Frontal cortex (tissue), 4 donors: ENCODE results near the gene CACNA2D4. TPM values are rescaled to one million over a fixed set of nuclear protein-coding genes. Genes with fewer than 3 reads are reported as not detected.

ENCODE experiments used
- DNase-seq, 2 donors: peaks; one replicate each; pipeline ENCODE4 v3.0.0; 2012; ENCODE audit warnings: low spot score in 2 of 2
- FAIRE-seq: peaks from 2 replicates; lab custom pipeline; 2012; peaks lifted over from hg19 to GRCh38; lab: Jason Lieb, UNC
- total RNA-seq: library from RNA; depleted of rRNA; stranded (reverse); fragments of >200 nt; gene quantifications from one replicate; pipeline ENCODE4 v1.2.3, GENCODE V29; 2014
- donor health status: control.
- donor health status: control.
- donor health status: control.

The CACNA2D4 gene
- total RNA-seq, 1 donor from 2014 or later = not detected

- no peak for DNase-seq
- no peak for FAIRE-seq
These were observed 13.6 kb downstream of the CACNA2D4 start for GRCh38 chr12:1904875-1905274.

GRCh38 chr12:1896964-1897363 lies 21.5 kb downstream of the CACNA2D4 start:
- DNase-seq = no peak
- no peak for FAIRE-seq

GRCh38 chr12:1890810-1891209 lies 27.6 kb downstream of the CACNA2D4 start:
- no peak for FAIRE-seq
- no peak for DNase-seq

- no peak for FAIRE-seq
- DNase-seq = no peak
These were observed 28.2 kb downstream of the CACNA2D4 start for GRCh38 chr12:1890119-1890703.

- FAIRE-seq (no peak), DNase-seq (peak in 1 of 2 donors; percentile 0)
These were observed 29.5 kb downstream of the CACNA2D4 start for GRCh38 chr12:1888923-1889322.

DNA sequence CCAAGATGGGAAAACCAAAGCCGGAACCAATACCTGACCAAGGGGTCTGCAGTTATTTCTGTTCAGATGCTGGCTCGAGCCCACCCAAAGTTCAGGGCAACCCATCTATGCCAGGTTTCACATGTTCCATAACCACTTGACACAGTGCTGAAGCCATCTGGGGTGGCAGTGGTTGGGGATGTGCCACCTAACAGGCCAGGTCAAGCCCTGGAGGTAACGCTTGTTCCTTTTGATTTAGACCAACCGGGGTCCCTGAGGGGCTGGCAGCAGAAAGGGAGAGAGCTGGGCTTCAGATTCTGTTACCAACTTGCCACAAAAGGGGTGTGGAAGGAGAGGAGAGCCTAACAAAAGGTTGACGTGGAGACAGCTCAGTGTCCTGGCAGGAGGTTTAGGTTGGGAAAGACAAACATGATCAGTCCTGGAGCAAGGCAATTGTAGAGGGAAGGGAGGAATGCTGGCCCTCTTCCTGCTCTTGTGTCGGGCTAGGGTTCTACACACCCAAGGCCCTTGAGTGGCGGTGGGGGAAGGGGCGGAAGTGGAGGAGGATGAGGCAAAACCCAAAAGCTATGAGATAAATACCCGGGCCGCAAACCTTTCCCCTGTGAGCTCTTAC lies 31.9 kb downstream of the CACNA2D4 start:
- DNase-seq = no peak
- no peak for FAIRE-seq

GRCh38 chr12:1885599-1886245 lies 32.7 kb downstream of the CACNA2D4 start:
- DNase-seq (no peak), FAIRE-seq (no peak)

DNA sequence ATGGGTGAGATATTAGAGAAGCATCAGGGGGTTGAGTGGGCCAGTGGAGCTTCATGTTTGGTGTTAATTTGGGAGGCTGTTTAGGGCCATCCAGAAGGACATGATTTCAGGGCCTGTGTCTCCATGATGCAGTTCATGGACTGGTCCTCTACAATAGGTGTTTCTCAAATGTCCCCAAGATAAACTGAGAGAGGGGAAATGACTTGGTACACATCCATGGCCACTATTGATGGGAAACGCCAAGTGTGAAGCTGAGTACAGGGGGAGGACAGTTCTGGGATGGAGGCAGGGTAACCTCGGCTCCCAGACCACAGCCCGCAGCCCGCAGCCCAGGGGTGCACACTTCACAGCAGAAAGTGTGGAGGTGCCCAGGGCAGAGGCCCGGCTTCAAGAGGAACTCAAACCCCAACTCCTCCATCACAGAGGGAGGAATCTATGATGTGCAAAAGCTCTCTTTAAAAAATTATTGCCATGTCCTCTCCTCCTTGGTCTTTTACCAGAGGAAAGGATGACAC lies 33.3 kb downstream of the CACNA2D4 start:
- FAIRE-seq (no peak), DNase-seq (no peak)

DNA sequence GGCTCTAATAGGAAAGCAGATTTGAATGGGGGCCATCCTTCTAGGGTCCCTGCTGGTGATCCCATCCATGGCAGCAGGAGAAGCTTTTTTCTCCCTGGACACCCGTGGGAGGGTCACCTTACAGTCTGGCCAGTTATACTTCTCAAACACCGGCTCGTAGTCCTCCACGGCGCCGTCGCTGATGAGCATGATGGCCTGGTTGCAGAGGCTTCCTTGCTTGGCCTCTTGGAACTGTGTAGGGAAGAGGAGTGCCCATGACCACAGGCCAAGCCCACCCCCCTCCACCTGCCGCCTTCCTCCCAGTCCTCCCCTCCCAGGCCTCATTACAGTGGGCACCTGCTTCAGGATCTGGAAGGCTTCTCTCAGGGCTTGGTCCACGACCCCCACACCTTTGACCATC lies 33.8 kb downstream of the CACNA2D4 start:
- no peak for FAIRE-seq

DNA sequence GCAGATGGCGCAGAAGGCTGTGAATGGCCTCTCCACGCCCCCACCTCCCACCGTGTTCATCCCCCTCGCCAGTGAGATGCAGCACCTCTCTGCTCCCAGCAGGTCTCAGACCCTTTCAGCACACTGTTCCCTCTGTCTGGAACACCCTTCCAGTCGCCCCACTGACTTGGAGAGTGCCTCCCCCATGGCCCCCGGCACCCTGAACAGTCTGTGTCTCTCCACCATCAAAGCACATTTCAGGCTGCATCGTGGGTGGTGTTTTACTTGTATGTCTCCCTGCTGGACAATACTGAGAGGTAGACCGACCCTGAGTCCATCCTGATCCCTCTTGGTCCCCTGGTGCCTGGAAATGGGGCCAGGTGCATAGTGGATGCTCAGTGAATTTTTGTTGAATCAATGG lies 34.9 kb downstream of the CACNA2D4 start:
- FAIRE-seq = no peak
- DNase-seq = no peak

More for the DNA sequence above, 33.8 kb downstream of the CACNA2D4 start:
- no peak for DNase-seq

DNA sequence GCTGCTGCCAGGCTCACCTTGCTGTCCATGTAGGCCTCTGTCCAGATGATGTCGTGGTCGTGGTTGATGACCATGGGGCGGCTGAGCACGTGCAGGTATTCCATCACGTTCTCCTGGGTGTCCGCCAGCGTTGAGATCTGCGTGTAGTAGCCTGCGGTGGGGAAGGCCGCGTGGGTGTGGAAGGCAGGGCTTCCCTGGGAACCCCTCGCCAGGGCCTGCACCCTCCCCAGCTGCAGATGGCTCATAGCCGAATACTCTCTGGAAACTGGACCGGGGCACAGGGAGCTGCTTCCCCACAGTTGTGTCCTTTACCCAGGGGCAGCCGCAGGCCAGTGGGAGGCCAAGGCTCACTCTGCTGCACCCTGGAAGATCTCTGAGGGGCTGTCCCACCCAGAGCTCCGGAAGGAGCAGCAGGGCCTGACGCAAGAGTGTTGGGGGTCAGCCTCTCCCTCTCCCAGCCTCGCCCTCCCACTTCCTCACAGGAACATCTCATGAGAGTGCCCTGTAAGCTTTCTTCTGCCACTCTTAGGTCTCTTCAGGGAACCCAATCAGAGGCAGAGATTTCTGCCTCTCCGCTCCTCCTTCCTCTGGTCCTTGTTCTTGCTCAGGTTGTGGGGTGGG lies 35.5 kb downstream of the CACNA2D4 start:
- FAIRE-seq = no peak

GRCh38 chr12:1882405-1882804 lies 36.0 kb downstream of the CACNA2D4 start:
- FAIRE-seq (no peak), DNase-seq (no peak)

More for the DNA sequence above, 35.5 kb downstream of the CACNA2D4 start:
- no peak for DNase-seq

DNA sequence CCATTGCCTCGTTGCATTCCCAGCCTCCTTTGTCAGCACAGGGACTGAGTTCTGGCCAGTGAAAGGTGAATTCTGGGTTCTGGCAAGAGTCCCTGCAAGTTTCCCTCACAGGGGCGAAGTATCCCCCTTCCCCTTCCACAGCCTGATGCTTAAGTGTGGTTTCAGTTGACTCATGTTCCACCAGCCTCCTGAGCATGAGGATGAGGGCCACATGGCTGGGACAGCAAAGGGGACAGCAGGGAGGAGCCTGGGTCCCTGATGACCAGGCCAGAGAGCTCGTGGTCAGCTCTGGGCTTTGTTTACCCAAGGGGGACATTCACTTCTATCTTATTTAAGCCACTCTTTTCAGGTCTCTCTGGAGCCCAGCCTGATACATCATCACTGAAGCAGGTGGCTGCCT lies 36.5 kb downstream of the CACNA2D4 start:
- FAIRE-seq = no peak
- no peak for DNase-seq

DNA sequence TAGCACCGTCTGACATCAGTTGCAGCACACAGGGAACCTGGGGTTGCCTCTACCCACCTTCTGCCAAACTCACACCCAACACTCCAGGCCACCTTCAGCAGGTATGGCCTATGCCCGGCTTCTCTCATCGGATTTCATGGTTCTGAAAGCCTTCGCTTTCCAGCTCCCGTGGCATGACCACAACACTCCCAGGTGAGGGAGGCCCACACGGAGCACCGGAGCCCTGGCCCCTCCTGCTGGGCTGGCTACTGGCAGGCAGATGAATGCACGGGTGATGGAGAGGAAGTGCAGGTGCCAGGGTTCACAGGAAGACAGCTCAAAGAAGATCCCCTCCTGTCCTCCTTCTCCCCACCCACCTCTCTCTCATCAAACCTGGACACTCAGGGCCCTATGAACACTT lies 37.2 kb downstream of the CACNA2D4 start:
- FAIRE-seq = no peak
- no peak for DNase-seq

- FAIRE-seq (no peak), DNase-seq (no peak)
These were observed 37.6 kb downstream of the CACNA2D4 start for GRCh38 chr12:1880876-1881275.

DNA sequence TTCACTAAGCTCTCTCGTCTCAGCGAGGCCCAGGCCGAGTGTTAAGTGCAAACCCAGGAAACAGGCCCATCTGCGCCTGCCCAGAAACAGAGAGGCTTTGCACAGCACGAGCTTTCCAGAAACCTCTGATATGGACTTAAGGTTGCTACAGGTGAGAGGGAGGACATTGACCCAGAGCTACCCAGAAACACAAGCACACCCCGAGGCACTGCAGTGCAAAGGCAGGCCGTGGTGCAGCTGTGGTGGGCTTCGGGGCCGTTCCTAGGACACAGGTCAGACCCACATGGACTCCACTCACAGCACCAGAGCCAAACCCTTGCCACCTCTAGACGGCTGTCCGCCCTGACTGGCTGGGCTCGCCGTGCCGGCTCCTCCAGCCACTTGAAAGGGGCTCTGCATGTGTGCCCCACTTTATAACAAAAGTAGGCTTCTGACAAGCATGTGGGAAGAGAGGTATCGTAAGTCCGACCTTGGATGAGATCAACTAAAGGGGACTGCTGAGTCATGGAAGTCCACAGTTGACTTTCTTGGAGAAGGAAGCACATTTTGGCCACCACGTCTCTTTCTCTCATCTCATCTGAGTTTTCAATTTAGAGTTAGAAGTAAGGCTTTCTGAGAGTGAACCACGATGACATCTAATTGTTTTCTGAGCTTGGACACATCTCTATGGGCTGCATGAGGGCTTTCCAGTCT lies 38.2 kb downstream of the CACNA2D4 start:
- DNase-seq (no peak), FAIRE-seq (no peak)

DNA sequence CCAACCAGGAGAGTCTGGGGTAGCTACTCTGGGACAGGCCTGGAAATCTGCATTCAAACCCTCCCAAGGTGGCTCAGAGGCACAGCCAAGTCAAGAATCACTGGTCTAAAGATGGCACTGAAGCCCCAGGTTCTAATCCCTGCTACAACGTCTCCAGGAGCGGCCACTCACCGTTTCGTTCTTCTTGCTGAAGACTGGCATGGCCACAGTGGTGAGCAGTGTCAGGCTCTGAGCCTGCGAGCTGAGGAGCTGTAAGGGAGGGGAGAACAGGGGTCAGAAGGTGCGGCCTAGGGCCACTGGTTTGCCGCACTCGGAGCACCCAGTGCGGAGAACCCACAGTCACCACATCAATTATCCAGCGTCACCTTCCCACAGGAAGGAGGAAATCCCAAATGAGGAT lies 38.8 kb downstream of the CACNA2D4 start:
- DNase-seq (no peak), FAIRE-seq (no peak)

- no peak for DNase-seq
- FAIRE-seq = no peak
These were observed 39.8 kb downstream of the CACNA2D4 start for GRCh38 chr12:1878695-1879094.

DNA sequence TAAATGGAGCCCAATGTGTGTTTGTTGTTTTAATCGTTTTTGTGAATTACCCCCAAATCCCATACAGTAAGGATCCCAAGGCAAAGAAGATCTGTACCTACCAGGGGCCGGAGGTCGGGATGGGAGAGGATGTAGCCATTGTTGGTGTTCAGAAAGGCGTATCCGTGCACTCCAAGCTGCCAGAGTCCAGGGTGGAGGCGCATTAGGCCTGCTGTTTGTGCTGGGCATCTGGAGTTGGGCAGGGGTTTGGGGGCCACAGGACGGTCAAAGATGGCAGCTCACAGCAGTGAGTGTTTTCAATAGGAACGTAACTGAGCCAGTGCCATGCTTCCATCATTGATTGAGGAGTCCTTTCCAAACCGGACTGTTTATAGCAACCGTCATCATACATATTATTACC lies 40.2 kb downstream of the CACNA2D4 start:
- FAIRE-seq (no peak), DNase-seq (no peak)

DNA sequence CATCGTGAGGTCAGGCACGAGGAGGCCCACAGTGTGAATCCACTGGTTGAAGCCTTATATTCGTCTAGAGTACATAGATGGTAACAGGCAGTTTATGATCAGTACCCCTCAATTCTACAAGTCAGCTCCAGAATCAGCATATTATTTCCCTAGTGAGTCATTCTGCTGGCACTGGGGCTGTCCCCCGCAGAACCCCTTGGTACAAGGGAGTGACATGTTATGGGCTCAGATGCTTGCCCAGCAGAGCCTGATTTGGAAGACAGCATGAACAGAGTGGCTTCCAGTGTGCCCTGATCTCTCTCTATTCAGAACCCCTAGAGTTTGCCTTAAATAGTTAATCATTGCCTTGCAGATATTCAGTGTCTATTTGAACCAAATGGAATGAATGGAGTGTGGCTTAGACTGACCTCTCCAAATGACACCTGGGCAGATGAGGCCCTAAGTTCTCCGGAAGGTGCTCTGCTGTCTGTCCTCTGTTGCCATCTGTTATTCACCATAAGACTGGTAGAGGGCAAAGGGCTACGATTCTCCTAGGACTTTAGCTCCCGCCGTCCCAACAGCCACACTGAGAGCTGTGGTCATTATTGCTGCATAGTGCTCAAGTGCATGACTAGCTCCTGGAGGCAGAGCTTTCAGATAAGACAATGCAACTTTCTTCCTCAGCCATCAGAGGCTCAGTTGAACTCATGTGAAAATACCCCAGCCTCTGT lies 41.1 kb downstream of the CACNA2D4 start:
- DNase-seq = no peak
- FAIRE-seq = no peak
